GM21717 (cell line): ENCODE measurements around the gene PRSS3.
A peak's percentile ranks its signal among the peaks of the same experiment; 100 is the strongest.
"Not testable (repeated sequence)": the region's sequence is repeated elsewhere in the genome, so short reads cannot be mapped to it uniquely, and the experiment has no call there.

Experiments used
- ATAC-seq: cut with Tn5 transposase; IDR thresholded peaks from one replicate; pipeline ENCODE4 v1.9.1; 2021; ENCODE audit warnings: mild to moderate bottlenecking, moderate library complexity; ENCODE audit not compliant: unreplicated experiment

Gene PRSS3

DNA sequence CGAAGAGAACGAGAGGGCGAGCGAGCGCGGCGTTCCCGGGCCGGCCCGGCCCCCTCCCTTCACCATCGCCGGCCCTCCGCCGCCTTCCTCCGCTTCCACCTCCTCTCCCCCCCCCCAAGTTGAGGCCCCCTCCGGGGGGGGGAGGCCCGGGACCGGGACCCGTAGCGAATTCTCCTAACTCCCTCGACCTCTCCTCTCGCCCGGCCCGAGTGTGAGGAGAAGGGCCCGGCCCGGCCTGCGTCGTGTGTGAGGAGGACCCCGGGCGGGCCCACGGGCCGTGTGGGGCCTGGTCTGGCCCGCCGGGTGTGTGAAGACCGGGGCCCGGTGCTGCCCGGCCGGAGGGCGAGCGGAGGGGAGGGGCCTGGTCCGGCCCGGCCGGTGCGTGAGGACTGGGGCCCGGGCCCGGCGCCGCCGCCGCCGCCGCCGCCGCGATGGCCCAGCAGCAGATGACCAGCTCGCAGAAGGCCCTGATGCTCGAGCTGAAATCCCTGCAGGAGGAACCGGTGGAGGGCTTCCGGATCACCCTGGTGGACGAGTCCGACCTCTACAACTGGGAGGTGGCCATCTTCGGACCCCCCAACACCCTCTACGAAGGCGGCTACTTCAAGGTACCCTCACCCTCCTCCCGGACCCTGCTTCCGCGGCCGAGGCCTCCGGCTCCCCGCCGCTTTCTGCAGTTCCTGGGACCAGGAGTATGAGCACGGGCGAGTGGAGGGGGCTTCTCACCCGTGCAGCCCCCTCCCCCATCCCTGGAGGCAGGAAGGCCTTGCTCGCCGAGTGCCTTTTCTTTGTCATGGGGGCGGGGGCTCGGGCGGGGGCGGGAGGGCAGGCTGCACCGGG, 22.2 kb downstream of the PRSS3 start:
- ATAC-seq: peak; percentile 19

DNA sequence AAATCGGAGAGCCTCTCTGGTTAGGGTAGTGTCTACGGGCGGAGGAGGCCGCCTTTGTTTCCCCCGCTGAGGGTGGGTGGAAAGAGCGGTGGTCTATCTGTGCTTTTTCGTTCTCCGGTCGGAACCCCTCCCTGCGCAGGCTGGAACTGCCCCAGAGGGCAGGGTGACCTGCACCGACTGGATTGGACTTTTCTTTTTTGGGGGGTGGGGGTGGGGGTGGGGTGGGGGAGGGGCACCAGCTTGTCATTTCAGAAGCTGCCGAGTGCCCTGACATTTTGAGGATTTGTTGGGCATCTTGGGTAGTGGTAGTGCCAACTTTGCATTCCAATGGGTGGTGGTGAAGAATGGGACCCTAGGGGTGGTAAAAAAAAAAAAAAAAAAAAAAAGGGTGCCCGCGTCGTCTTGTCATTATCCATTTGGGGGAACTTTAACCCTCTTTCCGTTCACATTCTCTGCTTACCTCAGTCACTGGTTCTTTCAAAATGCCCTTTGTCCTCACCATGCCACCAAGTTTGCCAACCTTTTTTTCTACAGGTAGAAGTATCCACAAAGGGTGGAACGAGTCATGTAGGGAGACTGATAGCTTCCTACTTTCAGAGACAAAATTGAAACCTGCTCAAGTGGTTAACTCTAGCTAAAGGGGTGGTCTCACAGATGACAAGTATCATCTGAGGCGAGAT, 22.9 kb downstream of the PRSS3 start:
- ATAC-seq: no peak

DNA sequence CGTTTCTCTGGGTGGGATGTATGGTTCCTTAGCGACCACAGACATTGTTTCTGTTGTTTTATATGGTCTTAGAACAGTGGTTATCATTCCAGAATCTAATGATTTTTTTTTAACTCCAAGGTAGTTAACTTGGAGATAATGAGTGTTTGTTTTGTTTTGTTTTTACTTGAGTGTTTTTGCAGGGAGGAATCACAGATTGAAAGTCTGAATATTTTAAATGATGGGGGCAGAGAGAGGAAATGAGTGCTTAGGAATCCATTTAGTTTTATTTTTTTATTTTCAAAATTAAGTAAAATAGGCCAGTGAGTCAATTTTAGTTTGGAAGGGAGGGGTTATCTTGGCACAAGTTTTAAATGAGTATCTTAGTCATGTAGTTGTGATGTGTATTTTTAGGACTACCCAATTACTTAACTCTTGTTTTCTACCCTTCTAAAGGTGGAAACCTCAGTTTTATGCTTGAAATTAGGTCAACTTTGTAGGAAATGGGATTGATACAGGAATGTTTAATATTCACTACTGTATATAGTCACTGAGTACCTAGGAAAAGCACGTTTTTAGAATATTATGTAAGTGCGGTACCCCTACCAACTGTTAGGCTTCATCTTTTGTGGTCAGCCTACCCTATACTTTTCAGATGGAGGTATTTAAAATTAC, 23.6 kb downstream of the PRSS3 start:
- no peak for ATAC-seq

DNA sequence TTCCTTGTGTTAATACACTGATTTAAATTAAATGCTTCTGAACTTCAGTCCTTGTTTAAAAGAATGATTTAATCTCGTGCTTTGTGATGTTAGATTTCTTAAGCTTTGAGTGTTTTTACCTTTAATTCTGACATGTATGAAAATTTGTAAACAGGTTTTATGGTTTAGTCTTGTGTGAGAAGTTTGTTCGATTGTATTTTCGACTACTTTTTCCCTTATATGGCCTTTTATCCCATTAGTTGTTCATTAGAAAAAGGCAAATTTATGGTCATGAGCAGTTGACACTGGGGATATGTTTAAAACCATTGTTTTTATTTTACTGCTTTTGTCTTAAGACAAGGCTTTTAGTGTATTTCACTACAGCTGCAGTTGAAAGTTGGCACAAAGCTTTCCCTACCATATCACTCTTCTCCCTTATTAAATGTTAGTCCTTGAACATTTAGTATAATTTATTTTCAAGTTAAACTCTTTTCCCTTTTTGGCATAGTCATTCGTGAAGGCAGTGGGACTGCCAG, 24.9 kb downstream of the PRSS3 start:
- ATAC-seq: no peak

DNA sequence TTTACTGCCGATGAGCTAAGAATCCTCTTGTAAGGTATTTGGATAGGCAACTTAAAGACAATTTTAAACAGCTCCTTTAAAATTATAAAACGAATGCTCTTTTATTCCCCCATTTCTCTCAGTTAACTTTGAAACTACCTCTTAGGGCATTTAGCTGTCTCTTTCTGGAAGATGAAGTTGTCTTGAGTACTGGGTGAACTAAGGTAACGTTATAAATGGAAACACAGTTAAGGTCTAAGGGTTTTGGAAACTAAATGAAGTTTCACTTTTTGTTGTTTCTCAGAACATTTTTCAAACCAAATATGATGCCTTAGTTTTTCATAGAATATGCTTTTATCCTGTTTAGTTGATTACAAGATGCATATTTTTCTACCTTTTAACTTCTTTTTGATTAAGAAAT, 28.4 kb downstream of the PRSS3 start:
- ATAC-seq: no peak

DNA sequence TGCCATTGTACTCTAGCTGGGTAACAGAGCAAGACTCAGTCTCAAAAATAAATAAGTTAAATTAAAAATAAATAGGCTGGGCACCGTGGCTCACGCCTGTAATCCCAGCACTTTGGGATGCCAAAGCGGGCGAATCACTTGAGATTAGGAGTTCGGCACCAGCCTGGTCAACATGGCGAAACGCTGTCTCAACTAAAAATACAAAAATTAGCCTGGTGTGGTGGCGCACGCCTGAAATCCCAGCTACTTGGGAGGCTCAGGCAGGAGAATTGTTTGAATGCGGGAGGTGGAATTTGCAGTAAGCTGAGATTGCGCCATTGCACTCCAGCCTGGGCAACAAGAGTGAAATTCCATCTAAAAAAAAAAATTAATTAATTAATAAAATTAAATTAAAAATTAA, 31.9 kb downstream of the PRSS3 start:
- not testable (repeated sequence) for ATAC-seq

DNA sequence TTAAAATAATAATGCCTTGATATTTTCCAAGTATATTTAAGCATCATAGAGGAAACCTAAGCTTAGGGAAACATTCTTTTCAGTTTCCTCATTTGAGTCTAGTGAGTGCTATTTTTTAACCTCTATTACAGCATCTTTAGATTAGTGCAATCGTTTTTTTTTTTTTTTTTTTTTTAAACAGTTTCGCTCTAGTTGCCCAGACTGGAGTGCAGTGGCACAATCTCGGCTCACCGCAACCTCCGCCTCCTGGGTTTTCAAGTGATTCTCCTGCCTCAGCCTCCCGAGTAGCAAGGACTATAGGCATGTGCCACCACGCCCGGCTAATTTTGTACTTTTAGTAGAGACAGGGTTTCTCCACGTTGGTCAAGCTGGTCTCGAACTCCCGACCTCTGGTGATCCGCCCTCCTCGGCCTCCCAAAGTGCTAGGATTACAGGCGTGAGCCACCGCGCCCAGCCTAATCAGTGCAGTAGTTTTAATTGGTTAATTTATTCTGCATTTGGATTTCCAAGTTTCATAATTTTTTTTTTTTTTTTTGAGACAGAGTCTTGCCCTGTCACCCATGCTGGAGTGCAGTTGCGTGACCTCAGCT, 34.4 kb downstream of the PRSS3 start:
- ATAC-seq: not testable (repeated sequence)

DNA sequence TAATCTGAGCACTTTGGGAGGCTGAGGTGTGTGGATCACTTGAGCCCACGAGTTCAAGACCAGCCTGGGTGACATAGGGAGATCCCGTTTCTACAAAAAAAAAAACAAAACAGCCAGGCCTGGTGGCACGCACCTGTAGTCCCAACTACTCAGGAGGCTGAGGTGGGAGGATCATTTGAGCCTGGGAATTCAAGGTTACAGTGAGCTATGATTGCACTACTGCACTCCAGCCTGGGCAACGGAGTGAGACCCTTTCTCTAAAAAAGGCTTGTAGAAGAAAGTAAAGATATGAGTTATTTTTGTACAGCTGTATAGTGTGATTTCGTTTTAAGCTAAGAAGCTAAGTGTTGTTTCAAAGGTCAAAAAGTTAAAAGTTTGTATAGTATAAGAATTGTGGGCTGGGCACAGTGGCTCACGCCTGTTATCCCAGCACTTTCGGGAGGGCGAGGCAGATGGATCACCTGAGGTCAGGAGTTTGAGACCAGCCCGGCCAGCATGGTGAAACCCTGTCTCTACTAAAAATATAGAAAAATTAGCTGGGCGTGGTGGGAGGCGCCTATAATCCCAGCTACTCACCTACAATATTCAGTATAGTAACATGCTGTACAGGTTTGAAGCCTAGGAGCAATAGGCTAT, 40.4 kb downstream of the PRSS3 start:
- no peak for ATAC-seq

DNA sequence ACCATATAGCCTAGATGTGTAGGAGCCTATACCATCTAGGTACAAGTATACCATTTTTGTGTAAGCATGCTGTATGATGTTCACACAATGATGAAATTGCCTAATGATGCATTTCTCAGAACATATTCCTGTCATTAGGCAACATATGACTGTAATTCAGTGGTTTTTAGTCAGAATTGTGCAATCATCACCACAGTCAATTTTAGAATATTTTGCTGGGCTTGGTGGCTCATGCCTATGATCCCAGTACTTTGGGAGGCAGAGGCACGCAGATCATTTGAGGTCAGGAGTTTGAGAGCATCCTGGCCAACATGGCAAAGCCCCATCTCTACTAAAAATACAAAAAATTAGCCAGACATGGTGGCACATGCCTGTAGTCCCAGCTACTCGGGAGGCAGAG, 40.9 kb downstream of the PRSS3 start:
- not testable (repeated sequence) for ATAC-seq

DNA sequence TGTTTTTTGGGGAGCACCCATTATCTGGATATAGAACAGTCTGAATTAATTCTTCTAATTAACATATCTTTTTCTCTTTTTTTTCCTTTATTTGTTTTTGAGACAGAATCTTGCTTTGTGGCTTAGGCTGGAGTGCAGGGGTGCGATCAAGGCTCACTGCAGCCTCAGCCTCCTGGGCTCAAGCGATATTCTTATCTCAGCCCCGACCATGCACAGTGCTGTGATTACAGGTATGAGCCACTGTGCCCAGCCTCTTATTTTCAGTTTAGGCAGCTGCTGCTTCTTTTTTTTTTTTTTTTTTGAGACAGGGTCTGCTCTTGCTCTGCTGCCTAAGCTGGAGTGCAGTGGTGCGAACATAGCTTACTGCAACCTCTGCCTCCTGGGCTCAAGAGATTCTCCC, 41.8 kb downstream of the PRSS3 start:
- no peak for ATAC-seq

DNA sequence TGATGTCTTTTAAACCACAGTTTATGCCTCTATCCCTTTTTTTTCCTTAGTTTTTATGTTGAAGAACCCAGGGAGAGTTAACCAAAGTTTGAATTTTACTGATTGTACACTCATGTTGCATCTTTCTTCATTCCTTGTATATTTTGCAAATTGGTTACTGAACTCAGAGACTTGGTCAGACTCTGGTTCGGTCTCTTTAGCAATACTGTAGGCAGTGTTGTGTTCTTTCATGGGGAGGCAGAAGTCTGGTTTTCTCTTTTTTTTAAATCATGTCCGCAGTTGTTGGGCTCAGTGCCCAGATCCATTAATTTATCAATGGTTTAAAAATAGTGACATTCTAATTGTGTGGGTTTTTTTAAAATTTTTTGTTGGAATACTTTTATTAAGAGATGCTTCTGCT, 45.0 kb downstream of the PRSS3 start:
- no peak for ATAC-seq

DNA sequence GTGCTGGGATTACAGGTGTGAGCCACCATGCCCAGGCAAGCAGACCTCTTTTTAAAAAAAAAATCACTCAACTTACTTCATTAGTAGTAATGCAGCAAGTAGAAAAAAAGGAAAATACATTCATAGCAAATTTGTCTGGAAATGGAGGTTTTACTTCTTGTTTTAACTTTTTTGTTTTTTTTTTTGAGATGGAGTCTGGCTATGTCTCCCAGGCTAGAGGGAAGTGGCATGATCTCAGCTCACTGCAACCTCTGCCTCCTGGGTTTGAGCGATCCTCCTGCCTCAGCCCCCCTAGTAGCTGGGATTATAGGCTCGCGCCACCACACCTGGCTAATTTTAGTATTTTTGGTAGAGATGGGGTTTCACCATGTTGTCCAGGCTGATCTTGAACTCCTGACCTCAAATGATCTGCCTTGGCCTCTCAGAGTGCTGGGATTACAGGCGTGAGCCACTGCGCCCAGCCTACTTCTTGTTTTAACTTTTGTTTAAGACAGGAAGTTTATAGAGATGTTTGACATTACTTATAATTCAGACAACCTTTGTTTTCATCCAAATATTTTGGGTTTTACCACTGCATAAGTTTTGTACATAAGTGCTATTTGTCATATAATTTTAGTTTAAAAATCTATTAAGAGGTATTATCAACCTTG, 48.1 kb downstream of the PRSS3 start:
- ATAC-seq: no peak

DNA sequence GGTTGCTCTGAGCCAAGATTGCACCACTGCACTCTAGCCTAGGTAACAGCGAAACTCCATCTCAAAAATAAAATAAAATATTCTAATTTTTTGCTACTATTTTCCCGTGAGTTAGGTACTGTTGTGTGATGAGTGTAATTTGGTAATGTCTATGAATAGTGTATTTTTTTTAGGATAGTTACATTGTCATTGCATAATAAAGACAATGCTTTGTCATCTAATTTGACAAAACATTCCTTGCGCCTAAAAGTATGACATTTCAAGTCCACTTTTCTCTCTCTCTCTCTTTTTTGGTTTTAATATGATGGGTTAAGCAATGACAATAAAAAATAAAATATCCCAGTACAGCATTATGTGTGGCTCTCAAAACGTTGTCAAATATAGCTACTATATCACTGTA, 50.9 kb downstream of the PRSS3 start:
- no peak for ATAC-seq

DNA sequence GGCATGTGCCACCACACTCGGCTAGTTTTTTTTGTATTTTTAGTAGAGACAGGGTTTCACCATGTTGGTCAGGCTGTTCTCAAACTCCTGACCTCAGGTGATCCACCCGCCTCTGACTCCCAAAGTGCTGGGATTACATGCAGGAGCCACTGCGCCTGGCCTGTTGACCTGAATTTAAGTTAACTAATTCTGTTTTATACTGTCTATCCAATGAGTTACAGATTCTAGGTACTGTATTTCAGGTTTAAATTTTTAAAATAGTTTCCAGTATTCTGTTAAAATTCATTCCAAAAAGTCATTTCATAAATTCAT, 52.5 kb downstream of the PRSS3 start:
- ATAC-seq: not testable (repeated sequence)
